Measurements from ENCODE around the gene EDARADD. TPM values are rescaled to one million over a fixed set of nuclear protein-coding genes. Genes with fewer than 3 reads are reported as not detected.

EDARADD gene
- total and polyA plus RNA-seq, 2 of the 13 experiments (the other 11 are each of a cell fraction or from before 2014, with no cell fraction given) = 0.03 TPM; not detected in 1

GRCh38 chr1:236356141-236356540, 37.9 kb upstream of the EDARADD start (continued):
- no peak for TF ChIP-seq ADNP (CRISPR knock-in tag; IDR thresholded peaks at IDR 0.05)
- TF ChIP-seq ZNF781 (CRISPR knock-in tag; IDR thresholded peaks at IDR 0.05; ENCODE audit: borderline replicate concordance, not compliant biosample characterization) = no peak

GRCh38 chr1:236361909-236362590, 32.0 kb upstream of the EDARADD start:
- H3K79me2 ChIP-seq (ENCODE audit: insufficient read depth, low read length) = no peaks in the 10 kb centered on the region
- H3K36me3 ChIP-seq (replicated peaks in 1 of 2; ENCODE audit: control insufficient read depth in 1 of 2, insufficient read depth in 2 of 2, low read length in 2 of 2) = no peaks in the 10 kb centered on the region
- no peak overlapping the region for H3K4me2 ChIP-seq (ENCODE audit: low read depth, low read length)
- no peaks in the 10 kb centered on the region; a peak in 1 of 5 replicates for H3K27me3 ChIP-seq (ENCODE audit: control insufficient read depth in 1 of 2, insufficient read depth in 2 of 2, low read length in 2 of 2)
- H3K4me1 ChIP-seq (ENCODE audit: insufficient read depth, low read length) = peaks cover 11% of the 10 kb centered on the region
- H3K27ac ChIP-seq (ENCODE audit: extremely low read length, insufficient read depth, low read length) = no peak overlapping the region
- H3K9me3 ChIP-seq (ENCODE audit: low read length) = no peaks in the 10 kb centered on the region
- no peak overlapping the region for H3K9ac ChIP-seq (ENCODE audit: insufficient read depth, low read depth, low read length)
- no peaks in the 10 kb centered on the region for H4K20me1 ChIP-seq (ENCODE audit: insufficient read depth, low read length)
- ChIA-PET POLR2A (no interaction called here), CTCF (ENCODE audit: low intra/inter-chr PET ratio, low total read pairs) (no interaction called here)
- H2AFZ ChIP-seq (ENCODE audit: low read length) = no peak overlapping the region
- no peak for DNase-seq (ENCODE audit: low spot score)
- no peak overlapping the region for H3K4me3 ChIP-seq (replicated peaks in 1 of 3; ENCODE audit: insufficient read depth in 1 of 3, low read depth in 2 of 3, low read length in 3 of 3)
- intact Hi-C loops (cut with micrococcal nuclease; ENCODE audit: unreplicated experiment) (no loop called here), in situ Hi-C loops (cut with HindIII; ENCODE audit: extremely low pct_ligation_motif_present, low pct_unique_long_range_greater_than_20kb) (no loop called here)
- no TSS peak for BruUV-seq (replicated peaks)
- FAIRE-seq = no peak
- 46% methylated on average over 7 of the region's 7 CpGs for WGBS (ENCODE audit: low lambda C conversion rate)
- ATAC-seq = no peak
- TF ChIP-seq CHCHD3 (CRISPR knock-in tag; IDR thresholded peaks at IDR 0.05) (no peak), GPBP1L1 (CRISPR knock-in tag; IDR thresholded peaks at IDR 0.05) (no peak), SNAPC4 (CRISPR knock-in tag; IDR thresholded peaks at IDR 0.05) (no peak), ZFY (CRISPR knock-in tag; IDR thresholded peaks at IDR 0.05) (no peak), HNRNPUL1 (IDR thresholded peaks at IDR 0.05; ENCODE audit: low read depth, low read length) (no peak), ZNF530 (CRISPR knock-in tag; IDR thresholded peaks at IDR 0.05; ENCODE audit: low read depth) (no peak)

Measured in HepG2 (cell line).